ENCODE measurements around the gene SAPCD2.

SAPCD2 gene

DNA sequence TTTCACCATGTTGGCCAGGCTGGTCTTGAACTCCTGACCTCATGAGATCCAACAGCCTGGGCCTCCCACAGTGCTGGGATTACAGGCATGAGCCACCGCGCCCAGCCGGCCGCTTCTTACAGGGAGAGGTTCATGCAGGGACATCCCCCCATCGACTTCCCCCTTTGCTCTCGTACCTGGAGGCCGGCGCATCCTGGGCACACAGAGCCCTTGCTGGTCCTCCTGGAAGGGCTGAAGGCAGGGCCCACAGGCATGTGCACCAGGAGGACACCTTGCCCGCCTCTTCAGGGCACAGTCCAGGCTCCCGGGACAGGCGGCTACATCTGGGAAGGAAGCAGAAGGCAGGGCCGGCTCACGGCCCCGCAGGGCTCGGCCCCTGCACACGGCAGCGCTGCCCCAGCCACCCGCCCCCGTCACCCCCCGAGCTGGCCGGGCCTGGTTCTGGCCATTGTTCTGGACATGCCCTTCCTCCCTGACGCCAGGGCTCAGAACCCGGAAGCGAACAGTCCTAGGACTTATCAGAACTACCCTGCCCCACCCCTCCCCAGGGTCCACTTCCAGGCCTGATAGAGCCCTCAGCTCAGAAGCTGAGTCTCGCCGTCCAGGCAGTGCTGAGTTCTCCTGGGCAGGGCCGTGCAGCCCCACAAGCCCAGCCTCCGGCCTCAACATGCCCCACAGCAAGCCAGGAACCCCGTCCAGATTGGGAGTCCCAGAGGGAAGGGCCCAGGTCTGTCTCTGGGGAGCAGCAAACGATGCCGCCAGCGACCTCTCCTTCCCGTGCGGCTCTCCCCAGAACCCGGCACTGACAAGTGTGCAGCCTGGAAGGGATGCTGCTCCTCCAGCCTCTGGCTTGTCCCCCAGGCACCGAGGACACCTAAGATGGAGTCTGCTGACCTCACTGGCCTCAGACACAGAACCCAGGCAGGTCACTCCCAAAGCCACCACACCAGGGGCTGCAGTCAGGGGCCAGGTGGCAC, 27.3 kb downstream of the SAPCD2 start:
- H3K27ac ChIP-seq (ENCODE audit: low read depth, low read length) = no peak overlapping the region
- H3K27me3 ChIP-seq (ENCODE audit: insufficient read depth, low read length) = no peaks in the 10 kb centered on the region

DNA sequence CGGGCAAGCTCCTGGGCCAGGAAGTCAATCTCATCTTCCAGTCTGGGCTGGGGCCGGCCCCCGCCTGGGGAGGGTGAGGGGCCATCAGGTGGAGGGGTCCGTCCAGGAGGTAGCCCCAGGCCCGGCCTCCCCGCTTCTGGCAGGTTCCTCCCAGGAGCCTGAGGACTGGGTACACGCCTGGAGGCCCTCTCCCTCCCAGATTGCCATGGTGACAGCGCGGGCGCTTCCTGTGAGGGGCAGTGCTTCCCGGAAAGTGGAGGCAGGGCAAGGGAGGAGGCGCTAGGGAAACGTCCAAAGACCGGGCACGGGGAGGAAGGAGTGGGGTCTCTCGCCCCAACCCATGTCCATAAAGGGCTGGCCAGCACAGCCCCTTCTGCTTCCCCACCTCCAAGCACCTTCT, 29.2 kb downstream of the SAPCD2 start:
- H3K27ac ChIP-seq (ENCODE audit: low read depth, low read length) = no peak overlapping the region
- peaks cover 4% of the 10 kb centered on the region for H3K4me1 ChIP-seq (ENCODE audit: control insufficient read depth, insufficient read depth, low read length, unreplicated experiment)
- no peaks in the 10 kb centered on the region; the same call in 1 of the 2 replicates for H3K36me3 ChIP-seq (ENCODE audit: insufficient read depth, low read length)
- no peaks in the 10 kb centered on the region for H3K27me3 ChIP-seq (ENCODE audit: insufficient read depth, low read length)
- H3K4me3 ChIP-seq (ENCODE audit: low read depth, low read length) = no peak overlapping the region
- no peak overlapping the region for H2AFZ ChIP-seq (ENCODE audit: low read length, unreplicated experiment)
- peaks cover 20% of the 10 kb centered on the region for H3K79me2 ChIP-seq (ENCODE audit: control insufficient read depth, insufficient read depth, low read length, unreplicated experiment)

More for the DNA sequence above, 27.3 kb downstream of the SAPCD2 start:
- H3K36me3 ChIP-seq (ENCODE audit: insufficient read depth, low read length) = no peaks in the 10 kb centered on the region; the same call in 1 of the 2 replicates
- peaks cover 20% of the 10 kb centered on the region for H3K79me2 ChIP-seq (ENCODE audit: control insufficient read depth, insufficient read depth, low read length, unreplicated experiment)
- H3K4me3 ChIP-seq (ENCODE audit: low read depth, low read length) = no peak overlapping the region
- no peak overlapping the region for H2AFZ ChIP-seq (ENCODE audit: low read length, unreplicated experiment)
- H3K4me1 ChIP-seq (ENCODE audit: control insufficient read depth, insufficient read depth, low read length, unreplicated experiment) = peaks cover 4% of the 10 kb centered on the region

DNA sequence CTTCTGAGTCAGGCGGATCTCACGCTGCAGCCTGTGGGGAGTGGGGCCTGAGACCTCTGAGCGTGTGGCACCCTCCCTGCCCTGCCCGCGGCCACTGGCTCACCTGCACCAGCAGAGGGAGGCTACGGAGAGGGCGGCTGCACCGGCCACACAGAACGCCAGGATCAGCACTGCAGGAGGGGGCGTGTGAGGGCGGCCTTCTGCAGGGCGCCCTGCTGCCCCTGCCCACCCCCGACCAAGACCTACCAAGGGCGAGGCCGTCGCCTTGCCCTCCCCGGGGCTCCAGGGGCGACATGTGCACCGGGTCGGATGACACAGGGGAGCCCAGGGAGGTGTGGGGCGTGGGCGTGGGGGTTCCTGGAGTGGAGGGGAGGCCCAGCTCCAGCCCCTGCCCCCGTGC, 29.8 kb downstream of the SAPCD2 start:
- Histone ChIP-seq H3K27ac (ENCODE audit: low read depth, low read length) (no peak overlapping the region), H3K4me1 (ENCODE audit: control insufficient read depth, insufficient read depth, low read length, unreplicated experiment) (peaks cover 4% of the 10 kb centered on the region), H2AFZ (ENCODE audit: low read length, unreplicated experiment) (no peak overlapping the region), H3K36me3 (ENCODE audit: insufficient read depth, low read length) (no peaks in the 10 kb centered on the region; the same call in 1 of the 2 replicates), H3K4me3 (ENCODE audit: low read depth, low read length) (no peak overlapping the region), H3K79me2 (ENCODE audit: control insufficient read depth, insufficient read depth, low read length, unreplicated experiment) (peaks cover 20% of the 10 kb centered on the region), H3K27me3 (ENCODE audit: insufficient read depth, low read length) (no peaks in the 10 kb centered on the region)

DNA sequence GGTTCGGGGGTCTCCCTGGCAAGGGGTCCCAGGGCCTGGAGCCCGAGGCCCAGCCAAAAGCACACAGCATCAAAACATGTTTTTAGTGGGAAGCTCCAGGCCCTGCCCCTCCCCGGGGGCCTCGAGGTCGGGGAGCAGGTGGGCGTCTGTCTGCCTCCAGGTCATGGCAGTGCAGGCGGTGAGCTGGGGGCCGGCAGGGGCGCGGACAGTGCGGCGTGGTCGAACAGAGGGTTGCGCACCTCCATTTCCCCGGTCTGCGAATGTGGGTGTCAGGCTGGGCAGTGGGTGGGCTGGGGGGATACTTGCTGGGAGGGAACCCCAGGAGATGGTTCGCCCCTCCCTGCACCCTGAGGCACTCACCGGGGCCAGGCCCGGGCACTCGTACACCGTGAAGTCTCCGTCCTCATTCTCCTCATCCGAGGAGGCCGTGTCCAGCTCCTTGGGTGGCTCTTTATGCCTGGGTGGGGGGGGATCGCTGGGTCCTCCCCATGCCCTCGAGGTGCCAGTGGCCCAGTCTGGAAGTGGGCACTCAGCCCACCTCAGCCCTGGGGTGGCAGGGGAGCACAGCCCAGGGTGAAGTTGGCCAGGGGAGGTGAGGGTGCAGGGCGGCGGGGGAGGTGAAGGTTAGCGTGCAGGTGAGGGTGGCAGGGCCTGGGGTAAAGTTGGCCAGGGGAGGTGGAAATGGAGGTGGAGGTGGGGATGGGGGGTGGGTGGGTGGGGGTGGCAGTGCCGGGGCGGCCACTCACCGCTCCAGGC, 30.6 kb downstream of the SAPCD2 start:
- H3K4me1 ChIP-seq (ENCODE audit: control insufficient read depth, insufficient read depth, low read length, unreplicated experiment) = peaks cover 4% of the 10 kb centered on the region
- no peaks in the 10 kb centered on the region; the same call in 1 of the 2 replicates for H3K36me3 ChIP-seq (ENCODE audit: insufficient read depth, low read length)
- H3K27me3 ChIP-seq (ENCODE audit: insufficient read depth, low read length) = no peaks in the 10 kb centered on the region
- H3K27ac ChIP-seq (ENCODE audit: low read depth, low read length) = no peak overlapping the region
- peaks cover 17% of the 10 kb centered on the region for H3K79me2 ChIP-seq (ENCODE audit: control insufficient read depth, insufficient read depth, low read length, unreplicated experiment)
- no peak overlapping the region for H2AFZ ChIP-seq (ENCODE audit: low read length, unreplicated experiment)
- H3K4me3 ChIP-seq (ENCODE audit: low read depth, low read length) = no peak overlapping the region

DNA sequence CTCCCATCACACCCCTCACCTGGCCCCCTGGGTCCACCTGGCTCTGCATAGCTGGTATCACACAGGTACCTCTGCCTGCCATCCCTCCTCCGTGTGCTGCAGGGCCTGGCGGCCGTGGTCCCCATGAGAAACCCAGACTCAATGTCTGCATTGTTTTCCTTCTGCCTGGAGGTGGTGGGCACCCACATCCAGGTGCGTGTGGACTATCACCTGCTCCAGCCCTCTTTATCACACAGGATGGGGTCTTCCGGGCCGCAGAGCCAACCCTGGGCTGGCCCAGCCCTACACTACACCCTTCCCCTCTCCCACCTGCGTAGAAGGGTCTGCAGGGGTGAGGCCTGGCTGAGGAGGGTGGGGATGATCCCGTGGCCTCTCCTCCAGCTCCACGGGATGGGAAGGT, 31.4 kb downstream of the SAPCD2 start:
- no peaks in the 10 kb centered on the region for H3K27me3 ChIP-seq (ENCODE audit: insufficient read depth, low read length)
- H3K4me1 ChIP-seq (ENCODE audit: control insufficient read depth, insufficient read depth, low read length, unreplicated experiment) = peaks cover 5% of the 10 kb centered on the region

DNA sequence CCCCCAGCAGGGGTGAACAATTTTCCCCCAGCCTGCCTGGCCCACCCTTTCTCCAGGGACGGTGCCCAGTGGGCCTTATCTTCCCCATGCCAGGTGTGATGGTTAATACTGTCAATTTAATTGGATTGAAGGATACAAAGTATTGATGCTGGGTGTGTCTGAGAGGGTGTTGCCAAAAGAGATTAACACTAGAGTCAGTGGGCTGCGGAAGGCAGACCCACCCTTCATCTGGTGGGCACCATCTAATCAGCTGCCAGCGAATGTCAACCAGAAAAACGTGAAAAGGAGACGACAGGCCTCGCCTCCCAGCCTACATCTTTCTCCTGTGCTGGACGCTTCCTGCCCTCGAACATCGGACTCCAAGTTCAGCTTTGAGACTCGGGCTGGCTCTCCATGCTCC, 32.9 kb downstream of the SAPCD2 start:
- Histone ChIP-seq H2AFZ (ENCODE audit: low read length, unreplicated experiment) (no peak overlapping the region), H3K27me3 (ENCODE audit: insufficient read depth, low read length) (no peaks in the 10 kb centered on the region), H3K4me3 (ENCODE audit: low read depth, low read length) (no peak overlapping the region), H3K79me2 (ENCODE audit: control insufficient read depth, insufficient read depth, low read length, unreplicated experiment) (no peaks in the 10 kb centered on the region), H3K36me3 (ENCODE audit: insufficient read depth, low read length) (no peaks in the 10 kb centered on the region; the same call in 1 of the 2 replicates), H3K4me1 (ENCODE audit: control insufficient read depth, insufficient read depth, low read length, unreplicated experiment) (peaks cover 5% of the 10 kb centered on the region), H3K27ac (ENCODE audit: low read depth, low read length) (no peak overlapping the region)

More for the DNA sequence above, 31.4 kb downstream of the SAPCD2 start:
- H3K27ac ChIP-seq (ENCODE audit: low read depth, low read length) = no peak overlapping the region
- H2AFZ ChIP-seq (ENCODE audit: low read length, unreplicated experiment) = no peak overlapping the region
- H3K36me3 ChIP-seq (ENCODE audit: insufficient read depth, low read length) = no peaks in the 10 kb centered on the region; the same call in 1 of the 2 replicates
- peaks cover 8% of the 10 kb centered on the region for H3K79me2 ChIP-seq (ENCODE audit: control insufficient read depth, insufficient read depth, low read length, unreplicated experiment)
- H3K4me3 ChIP-seq (ENCODE audit: low read depth, low read length) = no peak overlapping the region

DNA sequence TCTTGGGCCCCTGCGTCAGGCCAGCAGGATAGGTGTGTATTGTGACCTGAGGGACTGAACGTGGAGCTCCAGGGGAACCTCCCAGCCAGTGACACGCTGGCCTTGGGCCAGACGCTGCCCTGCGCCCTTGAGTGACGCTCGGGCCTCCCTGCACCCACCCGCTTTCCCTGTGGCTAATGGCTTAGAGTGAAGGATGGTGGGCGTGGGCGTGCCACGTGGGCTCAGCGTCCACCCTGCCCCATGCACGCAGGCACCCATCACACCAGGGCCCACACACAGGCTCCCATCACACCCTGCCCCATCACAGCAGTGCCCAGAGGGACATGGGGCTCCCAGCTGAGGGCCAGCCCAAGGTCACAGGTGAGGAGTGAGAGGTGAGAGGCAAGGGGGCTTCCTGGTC, 33.3 kb downstream of the SAPCD2 start:
- Histone ChIP-seq H3K4me3 (ENCODE audit: low read depth, low read length) (no peak overlapping the region), H3K36me3 (ENCODE audit: insufficient read depth, low read length) (no peaks in the 10 kb centered on the region; the same call in 1 of the 2 replicates), H3K27me3 (ENCODE audit: insufficient read depth, low read length) (no peaks in the 10 kb centered on the region), H2AFZ (ENCODE audit: low read length, unreplicated experiment) (no peak overlapping the region), H3K79me2 (ENCODE audit: control insufficient read depth, insufficient read depth, low read length, unreplicated experiment) (no peaks in the 10 kb centered on the region), H3K4me1 (ENCODE audit: control insufficient read depth, insufficient read depth, low read length, unreplicated experiment) (peaks cover 5% of the 10 kb centered on the region), H3K27ac (ENCODE audit: low read depth, low read length) (no peak overlapping the region)

DNA sequence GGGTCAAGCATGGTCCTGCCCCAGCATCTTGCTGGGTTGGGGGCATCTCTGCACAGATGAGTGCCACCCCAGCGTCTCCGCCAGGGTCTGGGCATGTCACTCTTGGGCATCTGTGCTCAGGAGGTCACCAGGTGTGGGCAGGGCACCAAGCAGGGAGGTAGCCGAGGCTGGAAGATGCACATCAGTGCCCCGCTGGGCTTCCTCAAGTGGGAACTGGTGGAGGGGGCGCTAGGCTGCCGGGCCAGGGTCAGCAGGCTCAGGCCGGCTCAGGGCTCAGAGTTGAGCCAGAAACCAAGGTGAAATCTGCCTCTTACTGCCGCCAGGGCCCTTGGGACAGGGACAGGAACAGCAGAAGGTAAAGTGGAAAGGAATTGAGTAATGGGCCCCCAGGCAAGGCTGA, 34.4 kb downstream of the SAPCD2 start:
- no peaks in the 10 kb centered on the region; the same call in 1 of the 2 replicates for H3K36me3 ChIP-seq (ENCODE audit: insufficient read depth, low read length)
- H3K4me3 ChIP-seq (ENCODE audit: low read depth, low read length) = no peak overlapping the region
- no peak overlapping the region for H3K27ac ChIP-seq (ENCODE audit: low read depth, low read length)
- no peaks in the 10 kb centered on the region for H3K79me2 ChIP-seq (ENCODE audit: control insufficient read depth, insufficient read depth, low read length, unreplicated experiment)
- H2AFZ ChIP-seq (ENCODE audit: low read length, unreplicated experiment) = no peak overlapping the region
- no peaks in the 10 kb centered on the region for H3K27me3 ChIP-seq (ENCODE audit: insufficient read depth, low read length)
- H3K4me1 ChIP-seq (ENCODE audit: control insufficient read depth, insufficient read depth, low read length, unreplicated experiment) = peaks cover 5% of the 10 kb centered on the region

DNA sequence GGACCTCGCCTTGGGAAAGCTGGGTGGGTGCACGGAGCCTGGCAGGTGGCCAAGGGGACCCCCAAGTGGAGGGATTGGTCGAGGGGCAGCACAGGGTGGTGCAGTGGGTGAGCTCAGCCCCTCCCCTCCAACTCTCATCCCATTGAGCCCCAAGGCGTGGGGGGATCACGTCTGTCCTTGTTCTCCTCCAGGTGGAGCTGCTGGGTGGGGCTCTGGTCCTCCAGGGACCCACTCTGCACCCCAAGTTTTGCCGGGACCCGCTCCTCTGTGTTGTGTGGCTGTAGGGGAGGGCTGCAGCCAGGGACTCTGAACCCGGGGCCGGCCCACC, 34.9 kb downstream of the SAPCD2 start:
- H3K36me3 ChIP-seq (ENCODE audit: insufficient read depth, low read length) = no peaks in the 10 kb centered on the region; the same call in 1 of the 2 replicates
- no peak overlapping the region for H3K27ac ChIP-seq (ENCODE audit: low read depth, low read length)
- H3K4me1 ChIP-seq (ENCODE audit: control insufficient read depth, insufficient read depth, low read length, unreplicated experiment) = peaks cover 5% of the 10 kb centered on the region
- no peak overlapping the region for H3K4me3 ChIP-seq (ENCODE audit: low read depth, low read length)
- H2AFZ ChIP-seq (ENCODE audit: low read length, unreplicated experiment) = no peak overlapping the region
- H3K79me2 ChIP-seq (ENCODE audit: control insufficient read depth, insufficient read depth, low read length, unreplicated experiment) = no peaks in the 10 kb centered on the region
- no peaks in the 10 kb centered on the region for H3K27me3 ChIP-seq (ENCODE audit: insufficient read depth, low read length)

DNA sequence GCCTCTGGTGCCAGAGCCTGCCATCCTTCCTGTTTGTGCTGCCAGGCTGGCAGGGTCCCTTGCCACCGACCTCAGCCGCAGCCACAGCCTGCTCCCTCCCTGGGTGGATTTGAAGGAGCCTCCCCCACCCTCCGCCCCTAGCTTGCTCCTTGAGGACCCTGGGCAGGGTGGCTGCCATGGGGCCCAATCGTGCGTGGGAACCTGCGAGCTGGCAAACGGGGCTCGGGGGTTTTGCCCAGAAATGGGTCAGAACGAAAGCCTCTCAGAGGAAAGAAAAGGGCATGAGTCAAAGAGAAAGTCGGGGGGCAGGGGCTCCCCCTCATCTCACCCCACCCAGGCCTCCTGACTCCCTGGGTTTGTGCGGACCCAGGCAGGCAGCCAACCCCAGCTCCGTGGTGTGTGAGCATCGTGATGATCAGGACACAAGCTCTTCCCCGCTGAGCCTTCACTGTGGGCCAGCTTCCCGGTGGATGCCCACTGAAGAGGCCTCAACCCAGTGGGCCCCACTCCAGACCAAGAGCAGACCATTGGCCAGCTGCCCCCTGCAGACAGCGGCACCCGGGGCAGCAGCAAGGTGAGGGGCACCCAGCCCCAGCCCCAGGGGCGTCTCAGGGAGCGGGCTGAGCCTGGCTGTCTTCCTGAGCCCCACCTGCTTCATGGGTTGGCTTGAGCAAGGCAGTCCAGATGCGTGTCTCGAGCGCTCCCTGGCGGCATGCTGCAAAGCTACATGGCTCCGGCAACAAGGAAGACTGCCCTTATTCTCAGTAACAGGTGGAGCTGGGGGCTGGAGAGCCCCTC, 35.4 kb downstream of the SAPCD2 start:
- H3K27ac ChIP-seq (ENCODE audit: low read depth, low read length) = no peak overlapping the region
- H3K4me1 ChIP-seq (ENCODE audit: control insufficient read depth, insufficient read depth, low read length, unreplicated experiment) = peaks cover 5% of the 10 kb centered on the region
- H3K27me3 ChIP-seq (ENCODE audit: insufficient read depth, low read length) = no peaks in the 10 kb centered on the region
- H3K36me3 ChIP-seq (ENCODE audit: insufficient read depth, low read length) = no peaks in the 10 kb centered on the region; the same call in 1 of the 2 replicates
- no peak overlapping the region for H2AFZ ChIP-seq (ENCODE audit: low read length, unreplicated experiment)
- H3K4me3 ChIP-seq (ENCODE audit: low read depth, low read length) = no peak overlapping the region
- H3K79me2 ChIP-seq (ENCODE audit: control insufficient read depth, insufficient read depth, low read length, unreplicated experiment) = no peaks in the 10 kb centered on the region
